H9 (cell line): ENCODE results near the gene CDH15. TPM values are rescaled to one million over a fixed set of nuclear protein-coding genes. Genes with fewer than 3 reads are reported as not detected.

ENCODE experiments used
- DNase-seq: peaks from one replicate; pipeline ENCODE4 v3.0.0-alpha.2; 2017
- H2AFZ ChIP-seq: one replicate; pipeline ENCODE4 v1.6.1; 2013; ENCODE audit warnings: mild to moderate bottlenecking, low read length, control low read depth, moderate library complexity
- H2AK5ac ChIP-seq: 2 replicates; pipeline ENCODE4 v1.6.1; 2013; ENCODE audit warnings: low read length, control low read depth, mixed read lengths; ENCODE audit not compliant: insufficient read length
- H2BK120ac ChIP-seq: one replicate; pipeline ENCODE4 v1.6.1; 2013; ENCODE audit warnings: low read depth, mild to moderate bottlenecking, low read length, control low read depth, inconsistent platforms; ENCODE audit not compliant: poor library complexity, severe bottlenecking
- H2BK12ac ChIP-seq: 2 replicates; pipeline ENCODE4 v1.6.1; 2013; ENCODE audit warnings: low read length, control low read depth, mixed read lengths, low read depth; ENCODE audit not compliant: insufficient read length
- H2BK15ac ChIP-seq: 2 replicates; pipeline ENCODE4 v1.6.1; 2013; ENCODE audit warnings: low read depth, low read length, control low read depth
- H2BK20ac ChIP-seq: one replicate; pipeline ENCODE4 v1.6.1; 2013; ENCODE audit warnings: low read depth, mild to moderate bottlenecking, low read length, control low read depth, inconsistent platforms; ENCODE audit not compliant: poor library complexity, severe bottlenecking
- H2BK5ac ChIP-seq: 2 replicates; pipeline ENCODE4 v1.6.1; 2013; ENCODE audit warnings: low read length, control low read depth, mixed read lengths; ENCODE audit not compliant: insufficient read length
- H3K14ac ChIP-seq: 2 replicates; pipeline ENCODE4 v1.6.1; 2013; ENCODE audit warnings: low read length, control low read depth; ENCODE audit not compliant: insufficient read depth
- H3K18ac ChIP-seq: 2 replicates; pipeline ENCODE4 v1.6.1; 2013; ENCODE audit warnings: low read depth, mild to moderate bottlenecking, mixed read lengths, low read length, control low read depth; ENCODE audit not compliant: insufficient read length
- H3K23ac ChIP-seq: 2 replicates; pipeline ENCODE4 v1.6.1; 2013; ENCODE audit warnings: low read length, control low read depth, mixed read lengths, low read depth; ENCODE audit not compliant: insufficient read length
- H3K23me2 ChIP-seq: 2 replicates; pipeline ENCODE4 v1.6.1; 2013; ENCODE audit warnings: low read depth, mild to moderate bottlenecking, mixed read lengths, low read length, control low read depth; ENCODE audit not compliant: insufficient read length, poor library complexity, severe bottlenecking
- H3K27ac ChIP-seq: 2 replicates; pipeline ENCODE4 v1.5.1; 2013; ENCODE audit warnings: low read length, control low read depth, mixed read lengths, low read depth; ENCODE audit not compliant: insufficient read length
- H3K27me3 ChIP-seq: 2 replicates; pipeline ENCODE4 v1.6.1; 2013; ENCODE audit warnings: low read length, control low read depth, inconsistent platforms; ENCODE audit not compliant: insufficient read depth
- H3K4ac ChIP-seq: 2 replicates; pipeline ENCODE4 v1.6.1; 2013; ENCODE audit warnings: low read depth, mild to moderate bottlenecking, control low read depth, inconsistent platforms, low read length, moderate library complexity
- H3K4me1 ChIP-seq: 2 replicates; pipeline ENCODE4 v1.6.1; 2013; ENCODE audit warnings: low read length, control low read depth, inconsistent platforms; ENCODE audit not compliant: insufficient read depth
- H3K4me2 ChIP-seq: 2 replicates; pipeline ENCODE4 v1.6.1; 2013; ENCODE audit warnings: low read length, control low read depth, mixed read lengths; ENCODE audit not compliant: insufficient read length, insufficient read depth
- H3K56ac ChIP-seq: 2 replicates; pipeline ENCODE4 v1.6.1; 2013; ENCODE audit warnings: low read depth, mild to moderate bottlenecking, mixed read lengths, low read length, control low read depth; ENCODE audit not compliant: insufficient read length
- H3K79me1 ChIP-seq: 2 replicates; pipeline ENCODE4 v1.6.1; 2013; ENCODE audit warnings: low read depth, mild to moderate bottlenecking, moderate library complexity, low read length, control low read depth, inconsistent platforms; ENCODE audit not compliant: insufficient read depth, poor library complexity, severe bottlenecking
- H3K79me2 ChIP-seq: 2 replicates; pipeline ENCODE4 v1.6.1; 2013; ENCODE audit warnings: low read length, control low read depth, inconsistent platforms; ENCODE audit not compliant: insufficient read depth
- H3K9ac ChIP-seq: 2 replicates; pipeline ENCODE4 v1.6.1; 2013; ENCODE audit warnings: low read length, control low read depth, mixed read lengths; ENCODE audit not compliant: insufficient read length; ENCODE audit errors: extremely low read depth
- H3K9me3 ChIP-seq: one replicate; pipeline ENCODE4 v1.6.1; 2013; ENCODE audit warnings: low read depth, low read length, inconsistent platforms; ENCODE audit not compliant: control insufficient read depth
- H3T11ph ChIP-seq: one replicate; pipeline ENCODE4 v1.6.1; 2013; ENCODE audit warnings: mild to moderate bottlenecking, low read length, control low read depth, inconsistent platforms
- H4K20me1 ChIP-seq: one replicate; pipeline ENCODE4 v1.6.1; 2013; ENCODE audit not compliant: control insufficient read depth, insufficient read length, insufficient read depth
- H4K5ac ChIP-seq: 2 replicates; pipeline ENCODE4 v1.6.1; 2013; ENCODE audit warnings: low read depth, mild to moderate bottlenecking, mixed read lengths, low read length, control low read depth; ENCODE audit not compliant: insufficient read length
- H4K8ac ChIP-seq: replicated peaks from 2 replicates; pipeline ENCODE4 v1.6.1; 2013; ENCODE audit warnings: low read length, control low read depth, mixed read lengths, low read depth; ENCODE audit not compliant: insufficient read length
- H4K91ac ChIP-seq: 2 replicates; pipeline ENCODE4 v1.6.1; 2013; ENCODE audit warnings: low read depth, mild to moderate bottlenecking, moderate library complexity, mixed read lengths, low read length, control low read depth; ENCODE audit not compliant: insufficient read length
- H3K27ac Mint-ChIP-seq, 3 experiments: 2 replicates in 2 of 3; 3 replicates in 1 of 3; pipeline ENCODE4 v1.8.0; 2020 to 2021; ENCODE audit warnings: mixed read lengths in 3 of 3, mild to moderate bottlenecking in 1 of 3, moderate library complexity in 1 of 3
- H3K27me3 Mint-ChIP-seq: 2 replicates; pipeline ENCODE4 v1.8.0; 2021; ENCODE audit warnings: low read depth, mild to moderate bottlenecking, moderate library complexity, mixed read lengths
- H3K36me3 Mint-ChIP-seq, 3 experiments: 2 replicates in 2 of 3; 3 replicates in 1 of 3; pipeline ENCODE4 v1.8.0; 2020 to 2021; ENCODE audit warnings: low read depth in 3 of 3, mixed read lengths in 3 of 3; ENCODE audit not compliant: insufficient read depth in 1 of 3
- H3K4me1 Mint-ChIP-seq, 2 experiments: 2 replicates each; pipeline ENCODE4 v1.8.0; 2020; ENCODE audit warnings: mixed read lengths in 2 of 2
- H3K4me3 Mint-ChIP-seq, 2 experiments: 2 replicates in 1 of 2; 3 replicates in 1 of 2; pipeline ENCODE4 v1.8.0; 2020 to 2021; ENCODE audit warnings: mild to moderate bottlenecking in 2 of 2, mixed read lengths in 2 of 2, moderate library complexity in 1 of 2
- H3K9me3 Mint-ChIP-seq, 2 experiments: 2 replicates in 1 of 2; 3 replicates in 1 of 2; pipeline ENCODE4 v1.8.0; 2020; ENCODE audit warnings: mild to moderate bottlenecking in 2 of 2, mixed read lengths in 2 of 2, moderate library complexity in 1 of 2
- WGBS: extraction: QIAGEN DNeasy Blood & Tissue Kit; methylation state at CpG from one replicate; pipeline ENCODE4 v1.1.7; 2013; ENCODE audit warnings: missing lambda C conversion rate, low lambda C conversion rate, mixed read lengths; ENCODE audit not compliant: insufficient read length; ENCODE audit errors: extremely low coverage; 5-methylcytosine and 5-hydroxymethylcytosine counted together
- total RNA-seq: library from RNA; stranded (reverse); gene quantifications from 2 replicates; pipeline ENCODE4 v1.2.1, GENCODE V29; 2021
- TF ChIP-seq, protein P1 (sequence below): fragments of 200-600 bp; sonication (generic); conservative IDR thresholded peaks from 3 replicates; pipeline ENCODE4 v1.8.0; 2021; ENCODE audit warnings: antibody characterized with exemption, mild to moderate bottlenecking

The CDH15 gene
- total RNA-seq, 1 experiment from 2014 or later = 0.28 TPM

DNA sequence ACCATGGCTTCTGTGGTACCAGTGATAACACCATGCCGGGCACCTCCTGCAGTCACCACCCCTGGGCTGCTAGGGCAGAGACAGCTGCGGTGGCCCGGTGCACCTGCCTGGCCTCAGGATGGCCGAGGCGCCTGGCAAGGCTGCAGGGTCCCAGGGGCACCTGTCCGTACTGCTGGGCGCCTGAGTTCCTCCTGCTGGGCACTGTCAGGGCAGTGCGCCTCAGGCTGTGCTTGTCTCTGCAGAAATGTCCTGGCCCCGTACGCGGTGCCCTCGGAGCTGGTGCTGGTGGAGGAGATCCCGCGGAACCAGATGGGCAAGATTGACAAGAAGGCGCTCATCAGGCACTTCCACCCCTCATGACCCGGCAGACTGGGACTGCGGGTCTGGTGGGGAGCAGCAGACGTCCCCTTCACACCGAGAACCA lies 17.7 kb upstream of the CDH15 start:
- H3K4me3 Mint-ChIP-seq = no peak overlapping the region
- peaks cover 14% of the 10 kb centered on the region for H3K9me3 ChIP-seq
- H3K27me3 ChIP-seq = no peaks in the 10 kb centered on the region
- H3K27ac ChIP-seq = no peak overlapping the region
- no peak overlapping the region for H3K9ac ChIP-seq
- no peak overlapping the region for H3K56ac ChIP-seq
- H3K4me2 ChIP-seq = no peak overlapping the region
- no peaks in the 10 kb centered on the region for H3K4me1 ChIP-seq
- WGBS = no CpG with 5 or more reads among the region's 19 CpGs
- no peaks in the 10 kb centered on the region for H3K79me2 ChIP-seq
- H4K8ac ChIP-seq = no peak overlapping the region
- H3K36me3 Mint-ChIP-seq = peaks cover 12 to 31% (median 26%) of the 10 kb centered on the region in 3 experiments
- H4K91ac ChIP-seq = no peak overlapping the region
- H2BK15ac ChIP-seq = no peak overlapping the region
- H2AFZ ChIP-seq = no peak overlapping the region
- no peak overlapping the region for H2BK12ac ChIP-seq
- H3K23ac ChIP-seq = no peak overlapping the region
- H3T11ph ChIP-seq = no peak overlapping the region
- H2BK120ac ChIP-seq = no peak overlapping the region
- no peak overlapping the region for H2BK5ac ChIP-seq
- H3K14ac ChIP-seq = no peak overlapping the region
- no peak overlapping the region for H4K5ac ChIP-seq
- no peak overlapping the region for H3K27ac Mint-ChIP-seq
- no peak overlapping the region for H3K4ac ChIP-seq
- no peaks in the 10 kb centered on the region for H3K4me1 Mint-ChIP-seq
- no peak overlapping the region for H3K18ac ChIP-seq
- DNase-seq = no peak
- H2BK20ac ChIP-seq = no peak overlapping the region
- TF ChIP-seq, protein P1, sequence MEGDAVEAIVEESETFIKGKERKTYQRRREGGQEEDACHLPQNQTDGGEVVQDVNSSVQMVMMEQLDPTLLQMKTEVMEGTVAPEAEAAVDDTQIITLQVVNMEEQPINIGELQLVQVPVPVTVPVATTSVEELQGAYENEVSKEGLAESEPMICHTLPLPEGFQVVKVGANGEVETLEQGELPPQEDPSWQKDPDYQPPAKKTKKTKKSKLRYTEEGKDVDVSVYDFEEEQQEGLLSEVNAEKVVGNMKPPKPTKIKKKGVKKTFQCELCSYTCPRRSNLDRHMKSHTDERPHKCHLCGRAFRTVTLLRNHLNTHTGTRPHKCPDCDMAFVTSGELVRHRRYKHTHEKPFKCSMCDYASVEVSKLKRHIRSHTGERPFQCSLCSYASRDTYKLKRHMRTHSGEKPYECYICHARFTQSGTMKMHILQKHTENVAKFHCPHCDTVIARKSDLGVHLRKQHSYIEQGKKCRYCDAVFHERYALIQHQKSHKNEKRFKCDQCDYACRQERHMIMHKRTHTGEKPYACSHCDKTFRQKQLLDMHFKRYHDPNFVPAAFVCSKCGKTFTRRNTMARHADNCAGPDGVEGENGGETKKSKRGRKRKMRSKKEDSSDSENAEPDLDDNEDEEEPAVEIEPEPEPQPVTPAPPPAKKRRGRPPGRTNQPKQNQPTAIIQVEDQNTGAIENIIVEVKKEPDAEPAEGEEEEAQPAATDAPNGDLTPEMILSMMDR = no peak
- no peaks in the 10 kb centered on the region for H4K20me1 ChIP-seq
- peaks cover 18 to 27% of the 10 kb centered on the region in 2 experiments for H3K9me3 Mint-ChIP-seq
- H3K79me1 ChIP-seq = no peaks in the 10 kb centered on the region
- H2AK5ac ChIP-seq = no peak overlapping the region
- peaks cover 16% of the 10 kb centered on the region for H3K27me3 Mint-ChIP-seq
- H3K23me2 ChIP-seq = no peaks in the 10 kb centered on the region
